ENCODE data around the gene SACS.
"Not testable (repeated sequence)": the region's sequence is repeated elsewhere in the genome, so short reads cannot be mapped to it uniquely, and the experiment has no call there.

SACS gene

DNA sequence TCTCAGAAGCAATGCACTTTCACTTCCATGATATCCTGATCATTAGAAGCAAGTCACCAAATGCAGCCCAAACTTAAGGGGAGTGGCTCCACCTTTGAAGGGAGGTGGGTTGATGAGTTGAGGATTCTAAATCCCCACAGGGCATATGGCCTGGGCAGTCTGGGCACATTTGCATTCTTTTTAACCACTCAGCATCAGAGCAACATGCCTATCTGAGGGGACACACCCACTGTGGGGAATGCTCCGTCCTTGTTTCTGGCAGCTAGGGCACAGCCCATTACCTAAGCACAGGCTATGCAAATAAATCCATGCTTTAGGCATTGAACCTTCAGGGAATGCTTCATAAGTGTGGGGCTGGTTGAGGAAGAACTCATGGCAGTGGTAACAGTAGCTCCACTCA is 12.3 kb upstream of the SACS start:
- TF ChIP-seq, protein P1, sequence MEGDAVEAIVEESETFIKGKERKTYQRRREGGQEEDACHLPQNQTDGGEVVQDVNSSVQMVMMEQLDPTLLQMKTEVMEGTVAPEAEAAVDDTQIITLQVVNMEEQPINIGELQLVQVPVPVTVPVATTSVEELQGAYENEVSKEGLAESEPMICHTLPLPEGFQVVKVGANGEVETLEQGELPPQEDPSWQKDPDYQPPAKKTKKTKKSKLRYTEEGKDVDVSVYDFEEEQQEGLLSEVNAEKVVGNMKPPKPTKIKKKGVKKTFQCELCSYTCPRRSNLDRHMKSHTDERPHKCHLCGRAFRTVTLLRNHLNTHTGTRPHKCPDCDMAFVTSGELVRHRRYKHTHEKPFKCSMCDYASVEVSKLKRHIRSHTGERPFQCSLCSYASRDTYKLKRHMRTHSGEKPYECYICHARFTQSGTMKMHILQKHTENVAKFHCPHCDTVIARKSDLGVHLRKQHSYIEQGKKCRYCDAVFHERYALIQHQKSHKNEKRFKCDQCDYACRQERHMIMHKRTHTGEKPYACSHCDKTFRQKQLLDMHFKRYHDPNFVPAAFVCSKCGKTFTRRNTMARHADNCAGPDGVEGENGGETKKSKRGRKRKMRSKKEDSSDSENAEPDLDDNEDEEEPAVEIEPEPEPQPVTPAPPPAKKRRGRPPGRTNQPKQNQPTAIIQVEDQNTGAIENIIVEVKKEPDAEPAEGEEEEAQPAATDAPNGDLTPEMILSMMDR (IDR thresholded peaks at IDR 0.05; ENCODE audit: control insufficient read depth, insufficient read depth, low read depth, low read length, missing control alignments), result no peak
- no peak overlapping the region for H3K4me3 ChIP-seq (ENCODE audit: control insufficient read depth, low read depth, low read length)
- DNase-seq (ENCODE audit: low read depth), result no peak

- TF ChIP-seq, protein P1 (IDR thresholded peaks at IDR 0.05; ENCODE audit: control insufficient read depth, insufficient read depth, low read depth, low read length, missing control alignments), result no peak
- DNase-seq (ENCODE audit: low read depth), result no peak
- H3K4me3 ChIP-seq (ENCODE audit: control insufficient read depth, low read depth, low read length), result no peak overlapping the region
Observed at GRCh38 chr13:23443878-23444277, 10.4 kb upstream of the SACS start.

DNA sequence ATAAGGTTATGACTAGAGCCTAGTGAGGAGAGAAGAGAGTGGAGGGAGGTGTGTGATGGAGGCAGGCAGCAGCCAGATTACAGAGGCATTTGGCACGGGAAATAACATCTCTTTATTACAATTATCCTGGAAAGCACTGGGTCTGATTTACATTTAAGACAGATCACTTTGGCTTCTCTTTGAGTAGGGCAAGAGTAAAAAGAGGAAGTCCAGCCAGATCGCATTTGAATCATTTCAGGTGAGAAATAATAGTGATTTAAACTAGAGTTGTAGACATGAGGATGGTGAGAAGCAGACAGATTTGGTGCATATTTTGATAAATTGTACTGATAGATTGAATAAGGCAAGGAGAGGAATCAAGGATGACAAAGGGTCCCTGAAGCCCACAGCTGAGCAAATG is 9.6 kb upstream of the SACS start:
- no peak for DNase-seq (ENCODE audit: low read depth)
- TF ChIP-seq, protein P1 (IDR thresholded peaks at IDR 0.05; ENCODE audit: control insufficient read depth, insufficient read depth, low read depth, low read length, missing control alignments), result no peak
- H3K4me3 ChIP-seq (ENCODE audit: control insufficient read depth, low read depth, low read length), result no peak overlapping the region

GRCh38 chr13:23440821-23441618 is 7.5 kb upstream of the SACS start:
- DNase-seq (ENCODE audit: low read depth), result no peak
- TF ChIP-seq, protein P1 (IDR thresholded peaks at IDR 0.05; ENCODE audit: control insufficient read depth, insufficient read depth, low read depth, low read length, missing control alignments), result no peak

DNA sequence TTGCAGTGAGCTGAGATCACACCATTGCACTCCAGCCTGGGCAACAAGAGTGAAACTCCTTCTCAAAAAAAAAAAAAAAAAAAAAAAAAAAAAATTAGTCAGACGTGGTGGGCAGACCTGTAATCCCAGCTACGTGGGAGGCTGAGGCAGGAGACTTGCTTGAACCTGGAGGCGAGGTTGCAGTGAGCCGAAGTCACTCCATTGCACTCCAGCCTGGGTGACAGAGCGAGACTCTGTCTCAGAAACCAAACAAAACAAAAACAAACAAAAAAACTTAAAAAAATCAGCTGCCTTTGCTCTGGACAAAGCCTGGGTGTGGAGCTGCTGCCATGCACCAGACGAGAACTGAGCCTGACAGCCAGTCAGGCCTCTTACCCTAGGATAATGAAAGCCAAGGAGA is 6.8 kb upstream of the SACS start:
- DNase-seq (ENCODE audit: low read depth); H3K4me3 ChIP-seq (ENCODE audit: control insufficient read depth, low read depth, low read length): not testable (repeated sequence)

More at GRCh38 chr13:23440821-23441618, 7.5 kb upstream of the SACS start:
- no peak overlapping the region for H3K4me3 ChIP-seq (ENCODE audit: control insufficient read depth, low read depth, low read length)

- H3K4me3 ChIP-seq (ENCODE audit: control insufficient read depth, low read depth, low read length), result no peak overlapping the region
- DNase-seq (ENCODE audit: low read depth), result no peak
- TF ChIP-seq, protein P1 (IDR thresholded peaks at IDR 0.05; ENCODE audit: control insufficient read depth, insufficient read depth, low read depth, low read length, missing control alignments), result no peak
Observed at GRCh38 chr13:23437916-23438315, 4.4 kb upstream of the SACS start.

GRCh38 chr13:23436680-23437079 is 3.2 kb upstream of the SACS start:
- no peak overlapping the region for H3K4me3 ChIP-seq (ENCODE audit: control insufficient read depth, low read depth, low read length)
- TF ChIP-seq, protein P1 (IDR thresholded peaks at IDR 0.05; ENCODE audit: control insufficient read depth, insufficient read depth, low read depth, low read length, missing control alignments), result no peak
- no peak for DNase-seq (ENCODE audit: low read depth)

Measured in AG09309 (cell line).